ENCODE data around the gene HS3ST3B1.

- TF ChIP-seq, protein P1, sequence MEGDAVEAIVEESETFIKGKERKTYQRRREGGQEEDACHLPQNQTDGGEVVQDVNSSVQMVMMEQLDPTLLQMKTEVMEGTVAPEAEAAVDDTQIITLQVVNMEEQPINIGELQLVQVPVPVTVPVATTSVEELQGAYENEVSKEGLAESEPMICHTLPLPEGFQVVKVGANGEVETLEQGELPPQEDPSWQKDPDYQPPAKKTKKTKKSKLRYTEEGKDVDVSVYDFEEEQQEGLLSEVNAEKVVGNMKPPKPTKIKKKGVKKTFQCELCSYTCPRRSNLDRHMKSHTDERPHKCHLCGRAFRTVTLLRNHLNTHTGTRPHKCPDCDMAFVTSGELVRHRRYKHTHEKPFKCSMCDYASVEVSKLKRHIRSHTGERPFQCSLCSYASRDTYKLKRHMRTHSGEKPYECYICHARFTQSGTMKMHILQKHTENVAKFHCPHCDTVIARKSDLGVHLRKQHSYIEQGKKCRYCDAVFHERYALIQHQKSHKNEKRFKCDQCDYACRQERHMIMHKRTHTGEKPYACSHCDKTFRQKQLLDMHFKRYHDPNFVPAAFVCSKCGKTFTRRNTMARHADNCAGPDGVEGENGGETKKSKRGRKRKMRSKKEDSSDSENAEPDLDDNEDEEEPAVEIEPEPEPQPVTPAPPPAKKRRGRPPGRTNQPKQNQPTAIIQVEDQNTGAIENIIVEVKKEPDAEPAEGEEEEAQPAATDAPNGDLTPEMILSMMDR (conservative IDR thresholded peaks at IDR 0.05; ENCODE audit: low read depth, low read length) = no peak
- TF ChIP-seq EZH2 (IDR thresholded peaks at IDR 0.05; ENCODE audit: low read length, unreplicated experiment) (no peak), EZH2phosphoT487 (IDR thresholded peaks at IDR 0.05; ENCODE audit: borderline replicate concordance, low read length) (no peak)
Measured at GRCh38 chr17:14295676-14296075, 5.2 kb upstream of the HS3ST3B1 start.
